Gastrocnemius medialis (tissue), 4 donors: ENCODE results near the gene TMEM185B. TPM values are rescaled to one million over a fixed set of nuclear protein-coding genes. Genes with fewer than 3 reads are reported as not detected.

Source experiments
- ATAC-seq, 2 donors: fragments of 150-250 bp; one replicate each; pipeline ENCODE4 v1.9.1; 2016
- DNase-seq, 2 donors: peaks; one replicate each; pipeline ENCODE4 v3.0.0-alpha.2; 2019
- H3K27ac ChIP-seq, 4 donors: fragments of 200-600 bp; sonication (generic); 1 replicate in 1 of 4; 2 replicates in 3 of 4; pipeline ENCODE4 v1.5.1; 2016 to 2018; ENCODE audit warnings: mild to moderate bottlenecking in 2 of 4, moderate library complexity in 1 of 4
- H3K27me3 ChIP-seq, 3 donors: fragments of 200-600 bp; sonication (generic) in 2 of 3; 1 replicate in 1 of 3; 2 replicates in 2 of 3; pipeline versions ENCODE4 v1.5.1 to v1.6.0; 2016 to 2019; ENCODE audit warnings: mild to moderate bottlenecking in 1 of 3, moderate library complexity in 1 of 3
- H3K36me3 ChIP-seq, 2 donors: fragments of 200-600 bp; sonication (generic) in 1 of 2; one replicate each; pipeline ENCODE4 v1.5.1; 2017 to 2018
- H3K4me1 ChIP-seq, 2 donors: fragments of 200-600 bp; sonication (generic) in 1 of 2; one replicate each; pipeline ENCODE4 v1.5.1; 2016 to 2017; ENCODE audit warnings: mild to moderate bottlenecking in 2 of 2
- H3K4me3 ChIP-seq, 4 donors: fragments of 200-600 bp; sonication (generic) in 3 of 4; 1 replicate in 1 of 4; 2 replicates in 3 of 4; pipeline ENCODE4 v1.5.1; 2016 to 2019; ENCODE audit warnings: mild to moderate bottlenecking in 2 of 4
- H3K9me3 ChIP-seq, 3 donors: fragments of 200-600 bp; sonication (generic) in 2 of 3; 1 replicate in 1 of 3; 2 replicates in 2 of 3; pipeline ENCODE4 v1.5.1; 2016 to 2019
- CTCF ChIP-seq, 5 experiments: fragments of 450-650 bp in 3 of 5; fragments of 200-600 bp in 2 of 5; sonication (generic) in 2 of 5; IDR thresholded peaks in 4 of 5; conservative IDR thresholded peaks in 1 of 5; 1 replicate in 4 of 5; 2 replicates in 1 of 5; pipeline ENCODE4 v1.5.1; 2016 to 2019; ENCODE audit warnings: antibody characterized with exemption in 5 of 5, mild to moderate bottlenecking in 3 of 5, moderate library complexity in 3 of 5
- POLR2A ChIP-seq, 2 donors: fragments of 450-650 bp; IDR thresholded peaks; one replicate each; pipeline ENCODE4 v1.6.1; 2017; ENCODE audit warnings: antibody characterized with exemption in 2 of 2, mild to moderate bottlenecking in 2 of 2, moderate library complexity in 2 of 2
- in situ Hi-C, 4 donors: fragments of 200-750 bp; cut with MboI; loops; one replicate each; pipeline versions ENCODE4 v1.15.0 to v1.8.0; 2017; ENCODE audit warnings: low sequenced_read_pairs in 4 of 4
- intact Hi-C: fragments of 100-400 bp; cut with DNase I; formaldehyde crosslinking; loops from one replicate; pipeline ENCODE4 v1.15.1; 2023; ENCODE audit warnings: low total_unique reads
- total RNA-seq, 4 donors: library from RNA; depleted of rRNA; stranded (reverse); fragments of >200 nt; gene quantifications; one replicate each; pipeline versions ENCODE4 v1.1.0 to v1.2.3, GENCODE V29; 2016

TMEM185B gene
- total RNA-seq, 4 donors from 2014 or later = 10.8 to 23.5 (median 15.4) TPM

- Histone ChIP-seq H3K36me3 (no peaks in the 10 kb centered on the region), H3K4me1 (peaks cover 7 to 11% of the 10 kb centered on the region in 2 donors), H3K4me3 (no peak overlapping the region), H3K27me3 (no peaks in the 10 kb centered on the region), H3K9me3 (no peaks in the 10 kb centered on the region), H3K27ac (peak overlapping the region in 3 of 4 donors; percentile 19 to 46 (median 34))
- no peak for DNase-seq
- intact Hi-C loops = no loop called here
- in situ Hi-C loops = no loop called here
- no peak for ATAC-seq
- TF ChIP-seq POLR2A (IDR thresholded peaks at IDR 0.05) (no peak), CTCF (IDR thresholded peaks at IDR 0.05 in 4 of 5, conservative IDR thresholded peaks at IDR 0.05 in 1 of 5) (no peak)
These were observed 17.8 kb upstream of the TMEM185B start for GRCh38 chr2:120240901-120241429.

- intact Hi-C loops = loop anchor here (1.0 kb wide), 1 partner anchor 10 kb away; no protein-coding TSS in a partner anchor
These were observed 16.5 kb upstream of the TMEM185B start for GRCh38 chr2:120239488-120240287.

GRCh38 chr2:120238728-120239487 lies 15.7 kb upstream of the TMEM185B start:
- in situ Hi-C loops = no loop called here
- no peaks in the 10 kb centered on the region for H3K27me3 ChIP-seq
- ATAC-seq (peak in 1 of 2 donors; percentile 29), DNase-seq (no peak)
- no peaks in the 10 kb centered on the region for H3K36me3 ChIP-seq
- TF ChIP-seq CTCF (IDR thresholded peaks at IDR 0.05 in 4 of 5, conservative IDR thresholded peaks at IDR 0.05 in 1 of 5) = no peak
- TF ChIP-seq POLR2A (IDR thresholded peaks at IDR 0.05) = no peak
- no peaks in the 10 kb centered on the region for H3K9me3 ChIP-seq
- intact Hi-C loops = loop anchor here (1.0 kb wide), 1 partner anchor 10 kb away; no protein-coding TSS in a partner anchor
- H3K4me3 ChIP-seq = no peak overlapping the region
- H3K4me1 ChIP-seq = no peaks in the 10 kb centered on the region
- peak overlapping the region in 3 of 4 donors; percentile 49 to 64 (median 57) for H3K27ac ChIP-seq

More at GRCh38 chr2:120239488-120240287, 16.5 kb upstream of the TMEM185B start:
- in situ Hi-C loops = no loop called here
- ATAC-seq = peak; percentile 63 to 76
- Histone ChIP-seq H3K4me3 (no peak overlapping the region), H3K4me1 (no peaks in the 10 kb centered on the region), H3K9me3 (no peaks in the 10 kb centered on the region), H3K36me3 (no peaks in the 10 kb centered on the region), H3K27me3 (no peaks in the 10 kb centered on the region), H3K27ac (peak overlapping the region in 3 of 4 donors; percentile 48 to 64 (median 57))
- no peak for DNase-seq
- no peak for TF ChIP-seq CTCF (IDR thresholded peaks at IDR 0.05 in 4 of 5, conservative IDR thresholded peaks at IDR 0.05 in 1 of 5)
- TF ChIP-seq POLR2A (IDR thresholded peaks at IDR 0.05) = no peak

- in situ Hi-C loops = no loop called here
- Histone ChIP-seq H3K27me3 (no peaks in the 10 kb centered on the region), H3K4me3 (no peak overlapping the region), H3K4me1 (peaks cover 0 to 5% of the 10 kb centered on the region in 2 donors), H3K36me3 (no peaks in the 10 kb centered on the region), H3K9me3 (no peaks in the 10 kb centered on the region), H3K27ac (no peak overlapping the region)
- no peak for TF ChIP-seq POLR2A (IDR thresholded peaks at IDR 0.05)
- TF ChIP-seq CTCF (IDR thresholded peaks at IDR 0.05 in 4 of 5, conservative IDR thresholded peaks at IDR 0.05 in 1 of 5) = no peak
- intact Hi-C loops = no loop called here
- DNase-seq = no peak
- ATAC-seq = no peak
These were observed 14.3 kb upstream of the TMEM185B start for GRCh38 chr2:120237491-120237902.
